ENCODE data around the gene MYO9B. TPM values are rescaled to one million over a fixed set of nuclear protein-coding genes. Genes with fewer than 3 reads are reported as not detected.
A peak's percentile ranks its signal among the peaks of the same experiment; 100 is the strongest.

The MYO9B gene
- total RNA-seq, 1 donor from 2014 or later = 15.5 TPM

DNA sequence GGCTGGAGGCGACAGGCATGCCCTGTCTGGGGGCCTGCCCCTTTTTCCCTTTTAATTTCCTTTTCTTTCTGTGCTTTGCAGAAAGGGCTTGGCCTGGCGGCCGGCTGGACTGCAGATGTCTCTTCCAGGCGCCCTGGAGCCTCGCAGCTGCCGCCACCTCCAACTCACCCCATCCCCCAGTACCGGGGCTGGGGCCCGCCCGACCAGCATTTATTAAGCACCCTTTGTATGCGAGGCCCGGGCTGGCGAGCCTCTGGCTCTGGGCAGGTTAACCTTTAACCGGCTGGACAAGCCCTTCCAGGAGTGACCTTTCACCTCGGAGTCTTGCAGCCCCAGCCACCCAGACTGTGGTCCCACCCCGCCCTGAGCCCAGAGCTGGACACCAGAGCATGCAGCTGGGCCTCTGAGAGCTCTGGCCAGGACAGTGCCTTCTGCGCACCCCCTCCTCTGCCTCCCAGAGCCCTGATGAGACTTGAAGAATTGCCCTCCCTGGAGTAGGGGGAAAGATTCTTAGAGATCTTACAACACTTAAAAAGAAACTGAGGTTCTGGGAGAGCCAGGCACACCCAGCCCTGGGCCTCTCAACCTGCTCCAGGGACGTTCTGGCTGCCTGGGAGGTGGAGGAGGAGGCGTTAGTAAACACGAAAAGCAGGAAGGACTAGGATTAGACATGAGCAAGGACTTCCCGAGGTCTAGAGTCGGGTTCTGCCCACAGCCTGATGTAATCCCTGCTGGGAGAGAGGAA is 171.3 kb downstream of the MYO9B start:
- Histone ChIP-seq H3K4me3 (ENCODE audit: low read depth, low read length) (peak overlapping the region; percentile 45), H3K36me3 (ENCODE audit: control insufficient read depth, insufficient read depth, low read length) (no peaks in the 10 kb centered on the region), H3K27me3 (ENCODE audit: control insufficient read depth, insufficient read depth, low read length) (no peaks in the 10 kb centered on the region)
- FAIRE-seq (no peak), DNase-seq (ENCODE audit: low read depth) (peak; percentile 66)
- TF ChIP-seq, protein P1, sequence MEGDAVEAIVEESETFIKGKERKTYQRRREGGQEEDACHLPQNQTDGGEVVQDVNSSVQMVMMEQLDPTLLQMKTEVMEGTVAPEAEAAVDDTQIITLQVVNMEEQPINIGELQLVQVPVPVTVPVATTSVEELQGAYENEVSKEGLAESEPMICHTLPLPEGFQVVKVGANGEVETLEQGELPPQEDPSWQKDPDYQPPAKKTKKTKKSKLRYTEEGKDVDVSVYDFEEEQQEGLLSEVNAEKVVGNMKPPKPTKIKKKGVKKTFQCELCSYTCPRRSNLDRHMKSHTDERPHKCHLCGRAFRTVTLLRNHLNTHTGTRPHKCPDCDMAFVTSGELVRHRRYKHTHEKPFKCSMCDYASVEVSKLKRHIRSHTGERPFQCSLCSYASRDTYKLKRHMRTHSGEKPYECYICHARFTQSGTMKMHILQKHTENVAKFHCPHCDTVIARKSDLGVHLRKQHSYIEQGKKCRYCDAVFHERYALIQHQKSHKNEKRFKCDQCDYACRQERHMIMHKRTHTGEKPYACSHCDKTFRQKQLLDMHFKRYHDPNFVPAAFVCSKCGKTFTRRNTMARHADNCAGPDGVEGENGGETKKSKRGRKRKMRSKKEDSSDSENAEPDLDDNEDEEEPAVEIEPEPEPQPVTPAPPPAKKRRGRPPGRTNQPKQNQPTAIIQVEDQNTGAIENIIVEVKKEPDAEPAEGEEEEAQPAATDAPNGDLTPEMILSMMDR (IDR thresholded peaks at IDR 0.05; ENCODE audit: insufficient read depth, low read length, severe bottlenecking) = no peak

DNA sequence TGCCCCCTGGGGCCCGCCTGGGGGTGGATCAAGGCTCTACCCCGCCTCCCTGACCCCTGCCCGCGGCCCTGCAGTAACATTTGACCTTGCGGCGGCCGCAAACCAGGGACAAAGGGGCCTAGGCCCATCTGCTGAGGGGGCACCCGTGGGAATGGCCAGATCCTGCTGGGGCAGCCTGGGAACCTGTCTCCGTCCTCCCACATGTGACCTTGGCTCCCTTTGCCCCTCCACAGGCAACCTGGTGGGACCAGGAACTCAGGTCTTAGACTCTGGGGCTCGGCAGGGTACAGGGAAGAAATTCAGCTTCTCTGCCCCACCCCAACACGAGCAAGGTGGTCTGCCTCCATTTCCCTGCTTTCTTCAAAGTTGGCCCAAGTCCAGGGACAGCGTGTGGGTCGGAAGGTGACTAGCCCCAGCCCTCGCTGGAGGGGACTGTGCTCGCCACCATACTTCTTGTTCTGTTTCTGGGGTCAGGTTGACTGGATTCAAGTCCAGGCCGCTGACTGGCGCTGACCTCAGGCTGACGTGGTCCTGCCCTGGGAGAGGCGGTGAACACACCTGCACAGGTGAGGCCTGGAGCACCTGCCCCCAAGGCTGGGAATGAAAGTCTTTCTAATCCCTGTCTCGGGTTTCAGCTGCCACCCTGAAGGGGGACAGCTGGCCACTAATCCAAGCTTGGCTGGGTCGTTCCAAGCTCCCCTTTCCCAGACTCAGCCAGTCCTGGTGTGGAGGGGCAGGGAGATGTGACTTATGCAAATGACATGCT is 172.6 kb downstream of the MYO9B start:
- Histone ChIP-seq H3K36me3 (ENCODE audit: control insufficient read depth, insufficient read depth, low read length) (no peaks in the 10 kb centered on the region), H3K27me3 (ENCODE audit: control insufficient read depth, insufficient read depth, low read length) (no peaks in the 10 kb centered on the region), H3K4me3 (ENCODE audit: low read depth, low read length) (no peak overlapping the region)
- TF ChIP-seq, protein P1 (IDR thresholded peaks at IDR 0.05; ENCODE audit: insufficient read depth, low read length, severe bottlenecking) = no peak
- no peak for FAIRE-seq
- peak; percentile 70 for DNase-seq (ENCODE audit: low read depth)

DNA sequence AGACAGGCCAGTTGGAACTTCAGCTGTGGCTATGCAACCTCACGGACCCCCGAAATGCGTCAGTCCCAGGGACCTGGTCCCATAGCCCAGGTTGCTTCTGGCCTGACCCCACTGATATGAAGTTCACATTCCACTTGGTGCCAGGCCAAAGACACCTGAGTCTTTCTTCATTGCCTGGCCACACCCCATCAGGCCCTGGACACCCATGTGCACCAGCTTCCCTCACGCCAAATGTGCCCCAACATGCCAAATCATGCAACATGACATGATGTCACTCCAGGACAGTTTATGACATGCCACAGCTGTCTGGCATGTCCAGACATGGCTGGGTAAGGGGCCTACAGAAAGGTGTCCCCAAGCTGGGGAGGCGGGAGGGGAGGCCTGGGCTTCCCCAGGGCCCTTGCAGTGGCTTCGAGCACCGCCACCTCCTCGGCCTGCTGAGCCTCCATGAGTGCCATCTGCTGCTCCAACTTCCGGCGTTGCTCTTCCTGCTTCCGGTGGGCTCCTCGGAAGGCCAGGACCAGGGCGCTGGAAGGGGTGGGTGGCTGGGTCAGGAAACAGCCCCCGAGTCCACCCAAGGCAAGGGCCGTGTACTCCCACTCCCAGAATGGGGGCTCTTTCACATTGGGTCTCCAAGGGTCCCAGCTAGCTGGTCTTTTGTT is 174.4 kb downstream of the MYO9B start:
- DNase-seq (ENCODE audit: low read depth) = peak; percentile 82
- H3K4me3 ChIP-seq (ENCODE audit: low read depth, low read length) = no peak overlapping the region
- no peak for FAIRE-seq
- TF ChIP-seq, protein P1 (IDR thresholded peaks at IDR 0.05; ENCODE audit: insufficient read depth, low read length, severe bottlenecking) = no peak
- no peaks in the 10 kb centered on the region for H3K27me3 ChIP-seq (ENCODE audit: control insufficient read depth, insufficient read depth, low read length)
- no peaks in the 10 kb centered on the region for H3K36me3 ChIP-seq (ENCODE audit: control insufficient read depth, insufficient read depth, low read length)

DNA sequence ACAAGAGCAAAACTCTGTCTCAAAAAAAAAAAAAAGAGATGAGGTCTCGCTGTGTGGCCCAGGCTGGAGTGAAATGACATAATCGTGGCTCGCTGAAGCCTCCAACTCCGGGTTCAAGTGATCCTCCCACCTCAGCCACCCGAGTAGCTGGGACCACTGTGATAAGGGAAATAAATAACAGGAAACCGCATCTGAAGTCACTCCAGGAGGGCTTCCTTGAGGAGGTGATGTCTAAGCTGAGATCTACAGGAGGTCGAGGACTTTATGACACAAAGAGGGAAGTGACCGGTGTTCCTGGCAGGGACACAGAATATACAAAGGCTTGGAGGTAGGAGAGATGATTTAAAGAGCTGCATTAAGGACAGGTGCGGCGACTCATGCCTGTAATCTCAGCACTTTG is 179.1 kb downstream of the MYO9B start:
- Histone ChIP-seq H3K27me3 (ENCODE audit: control insufficient read depth, insufficient read depth, low read length) (no peaks in the 10 kb centered on the region), H3K36me3 (ENCODE audit: control insufficient read depth, insufficient read depth, low read length) (no peaks in the 10 kb centered on the region), H3K4me3 (ENCODE audit: low read depth, low read length) (no peak overlapping the region)
- FAIRE-seq (no peak), DNase-seq (ENCODE audit: low read depth) (no peak)
- TF ChIP-seq, protein P1 (IDR thresholded peaks at IDR 0.05; ENCODE audit: insufficient read depth, low read length, severe bottlenecking) = no peak

DNA sequence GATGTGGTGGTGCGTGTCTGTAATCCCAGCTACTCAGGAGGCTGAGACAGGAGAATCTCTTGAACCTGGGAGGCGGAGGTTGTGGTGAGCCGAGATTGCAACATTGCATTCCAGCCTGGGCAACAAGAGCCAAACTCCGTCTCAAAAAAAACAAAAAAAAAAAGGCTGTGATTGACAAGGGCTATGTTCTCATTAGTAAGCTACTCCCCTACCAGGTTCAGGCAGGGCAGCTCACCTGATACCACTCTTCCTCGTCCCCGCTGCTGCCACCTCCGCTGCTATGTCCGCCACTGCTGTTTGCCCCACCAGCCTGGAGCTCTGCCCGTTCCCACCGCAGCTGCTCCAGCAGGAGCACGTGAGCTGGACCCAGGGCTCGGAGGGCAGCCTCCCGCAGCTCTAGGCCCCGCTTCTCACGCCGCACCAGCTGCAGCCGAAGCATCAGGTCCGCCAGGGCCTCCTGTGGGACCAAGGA is 179.6 kb downstream of the MYO9B start:
- TF ChIP-seq, protein P1 (IDR thresholded peaks at IDR 0.05; ENCODE audit: insufficient read depth, low read length, severe bottlenecking) = no peak
- DNase-seq (ENCODE audit: low read depth) = peak; percentile 63
- no peak overlapping the region for H3K4me3 ChIP-seq (ENCODE audit: low read depth, low read length)
- FAIRE-seq = peak; percentile 64
- no peaks in the 10 kb centered on the region for H3K36me3 ChIP-seq (ENCODE audit: control insufficient read depth, insufficient read depth, low read length)
- H3K27me3 ChIP-seq (ENCODE audit: control insufficient read depth, insufficient read depth, low read length) = no peaks in the 10 kb centered on the region
